NB4 (cell line): ENCODE data around the gene BAG5.

ENCODE experiments used
- DNase-seq: peaks from one replicate; pipeline ENCODE4 v3.0.0; 2010; ENCODE audit warnings: low read depth
- H3K4me3 ChIP-seq: one replicate; pipeline ENCODE4 v1.5.1; 2011; ENCODE audit warnings: mild to moderate bottlenecking, low read depth, low read length, moderate library complexity
- CTCF ChIP-seq: IDR thresholded peaks from one replicate; pipeline ENCODE4 v1.5.1; 2012; ENCODE audit warnings: low read depth, low read length
- MAX ChIP-seq: IDR thresholded peaks from 2 replicates; pipeline ENCODE4 v1.6.1; 2011; ENCODE audit warnings: low read depth, low read length
- MYC ChIP-seq: IDR thresholded peaks from 2 replicates; pipeline ENCODE4 v1.6.1; 2011; ENCODE audit warnings: low read depth, low read length
- POLR2A ChIP-seq: IDR thresholded peaks from 2 replicates; pipeline ENCODE4 v1.6.1; 2011; ENCODE audit warnings: mild to moderate bottlenecking; ENCODE audit not compliant: insufficient read length; ENCODE audit errors: extremely low read depth

BAG5 gene

DNA sequence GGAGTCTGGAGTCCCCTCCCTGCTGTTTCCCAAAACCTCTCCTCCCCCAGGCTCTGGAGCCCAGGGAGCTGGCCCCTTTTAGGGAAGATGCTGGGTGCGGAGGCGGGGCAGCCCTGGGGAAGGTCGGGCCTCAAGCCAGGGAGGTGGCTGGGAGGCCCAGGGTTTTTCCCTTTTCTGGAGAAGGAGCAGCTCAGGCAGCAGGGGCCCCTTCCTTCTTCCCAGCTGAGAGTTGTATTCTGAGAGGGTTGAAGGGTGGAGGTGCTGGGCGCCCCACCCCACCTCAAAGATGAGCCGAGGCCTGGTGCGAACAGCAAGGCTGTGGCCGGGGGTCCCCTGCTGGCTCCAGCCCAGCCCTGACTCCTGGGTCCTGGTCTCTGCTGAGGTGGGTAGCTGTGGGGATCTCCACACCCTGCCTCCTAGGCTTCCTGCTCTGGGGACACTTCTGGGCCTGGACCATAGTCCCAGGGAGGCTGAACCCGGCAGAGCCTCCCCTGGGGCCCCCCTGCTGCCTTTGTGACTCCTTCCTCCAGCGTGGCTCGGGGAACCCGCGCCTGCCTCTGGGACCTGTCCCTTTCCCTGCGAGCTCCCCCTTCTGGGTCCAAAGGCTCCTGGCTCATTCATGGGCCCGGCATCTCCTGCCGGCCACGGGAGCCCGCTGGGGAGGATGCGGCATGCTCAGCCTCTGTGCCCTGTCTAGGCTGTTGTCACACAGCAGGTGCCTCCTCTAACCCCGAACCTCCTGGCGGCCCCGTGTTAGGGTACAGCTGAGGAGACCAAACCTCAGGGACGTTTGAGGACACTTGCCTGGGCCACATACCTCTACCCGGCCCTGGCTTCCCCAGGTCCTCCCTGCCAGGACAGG is 29.1 kb downstream of the BAG5 start:
- H3K4me3 ChIP-seq = no peak overlapping the region
- no peak for TF ChIP-seq MAX
- no peak for TF ChIP-seq POLR2A
- TF ChIP-seq CTCF = no peak
- TF ChIP-seq MYC = no peak

GRCh38 chr14:103532216-103533136 is 30.0 kb downstream of the BAG5 start:
- H3K4me3 ChIP-seq = no peak overlapping the region
- TF ChIP-seq POLR2A = no peak
- no peak for DNase-seq

More for the DNA sequence above, 29.1 kb downstream of the BAG5 start:
- DNase-seq = no peak

- no peak for TF ChIP-seq MYC
- TF ChIP-seq MAX = no peak
- no peak for TF ChIP-seq POLR2A
- TF ChIP-seq CTCF = no peak
- H3K4me3 ChIP-seq = no peak overlapping the region
- DNase-seq = no peak
These were observed 30.8 kb downstream of the BAG5 start for GRCh38 chr14:103531421-103532215.

- DNase-seq = no peak
- no peak overlapping the region for H3K4me3 ChIP-seq
- TF ChIP-seq MYC (no peak), POLR2A (no peak), MAX (no peak), CTCF (no peak)
These were observed 31.6 kb downstream of the BAG5 start for GRCh38 chr14:103530831-103531230.

DNA sequence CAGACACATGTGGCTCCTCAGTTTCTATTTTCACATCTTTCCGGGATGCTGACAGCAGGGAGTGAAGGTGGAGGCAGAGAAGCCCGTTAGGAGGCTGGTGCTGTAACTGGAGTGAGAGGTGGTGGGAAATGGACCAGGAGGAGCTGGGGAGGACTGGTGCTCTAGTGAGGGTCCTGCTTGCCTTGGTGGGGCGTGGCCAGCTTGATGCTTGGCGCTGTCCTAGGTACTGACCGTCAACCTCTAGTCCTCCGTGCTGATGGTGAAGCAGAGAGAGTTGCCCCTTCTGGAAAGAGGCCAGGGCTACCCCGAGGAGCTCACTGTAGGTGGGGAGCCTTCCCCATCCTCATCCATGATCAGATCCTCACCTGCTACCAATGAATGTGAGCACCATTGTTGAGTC is 32.1 kb downstream of the BAG5 start:
- H3K4me3 ChIP-seq = peak overlapping the region; percentile 90
- DNase-seq = peak; percentile 53
- TF ChIP-seq MAX = no peak
- no peak for TF ChIP-seq POLR2A
- no peak for TF ChIP-seq CTCF
- no peak for TF ChIP-seq MYC
